Mesenchymal stem cell (in vitro differentiated cells and primary cell): ENCODE measurements around the gene MAP3K7. TPM values are rescaled to one million over a fixed set of nuclear protein-coding genes. Genes with fewer than 3 reads are reported as not detected.

Experiments used
- DNase-seq: peaks from one replicate; pipeline ENCODE4 v3.0.0-alpha.2; 2013
- H2AFZ ChIP-seq: one replicate; pipeline ENCODE4 v1.6.1; 2013; ENCODE audit warnings: low read depth, mild to moderate bottlenecking, control low read depth, inconsistent platforms, low read length, moderate library complexity
- H2AK5ac ChIP-seq: 2 replicates; pipeline ENCODE4 v1.6.1; 2013; ENCODE audit warnings: low read length, moderate library complexity, mild to moderate bottlenecking, inconsistent platforms; ENCODE audit not compliant: severe bottlenecking
- H2BK120ac ChIP-seq: one replicate; pipeline ENCODE4 v1.6.1; 2013; ENCODE audit warnings: low read depth, mild to moderate bottlenecking, inconsistent platforms, low read length, moderate library complexity
- H2BK12ac ChIP-seq, 2 experiments: one replicate each; pipeline ENCODE4 v1.6.1; 2013; ENCODE audit warnings: inconsistent platforms in 2 of 2, low read length in 2 of 2, mild to moderate bottlenecking in 2 of 2, moderate library complexity in 2 of 2, control low read depth in 1 of 2
- H2BK15ac ChIP-seq: one replicate; pipeline ENCODE4 v1.6.1; 2013; ENCODE audit warnings: mild to moderate bottlenecking, low read depth, inconsistent platforms; ENCODE audit not compliant: poor library complexity, severe bottlenecking
- H2BK5ac ChIP-seq: 2 replicates; pipeline ENCODE4 v1.6.1; 2013; ENCODE audit warnings: low read depth, mild to moderate bottlenecking, low read length, control low read depth, inconsistent platforms; ENCODE audit not compliant: poor library complexity, severe bottlenecking
- H3K14ac ChIP-seq, 2 experiments: one replicate each; pipeline ENCODE4 v1.6.1; 2013; ENCODE audit warnings: inconsistent platforms in 2 of 2, low read length in 2 of 2, control low read depth in 1 of 2, mild to moderate bottlenecking in 1 of 2, moderate library complexity in 1 of 2
- H3K18ac ChIP-seq, 2 experiments: one replicate each; pipeline ENCODE4 v1.6.1; 2013; ENCODE audit warnings: inconsistent platforms in 2 of 2, low read length in 2 of 2, control low read depth in 1 of 2, low read depth in 1 of 2, mild to moderate bottlenecking in 1 of 2
- H3K23ac ChIP-seq, 2 experiments: one replicate each; pipeline ENCODE4 v1.6.1; 2013; ENCODE audit warnings: inconsistent platforms in 2 of 2, low read length in 2 of 2, mild to moderate bottlenecking in 2 of 2, moderate library complexity in 2 of 2, control low read depth in 1 of 2
- H3K27ac ChIP-seq: 2 replicates; pipeline ENCODE4 v1.5.1; 2013; ENCODE audit warnings: mild to moderate bottlenecking, moderate library complexity, low read length, control low read depth, inconsistent platforms; ENCODE audit not compliant: poor library complexity, severe bottlenecking
- H3K27me3 ChIP-seq, 2 experiments: 2 replicates each; pipeline versions ENCODE4 v1.6.1 to v1.7.0; 2013; ENCODE audit warnings: low read length in 2 of 2, mild to moderate bottlenecking in 2 of 2, moderate library complexity in 2 of 2, control low read depth in 1 of 2, inconsistent platforms in 1 of 2; ENCODE audit not compliant: control insufficient read depth in 1 of 2, insufficient read depth in 1 of 2
- H3K36me3 ChIP-seq, 2 experiments: 2 replicates each; pipeline versions ENCODE4 v1.6.1 to v1.7.0; 2013; ENCODE audit warnings: low read length in 2 of 2, control low read depth in 1 of 2, inconsistent platforms in 1 of 2, low read depth in 1 of 2, mild to moderate bottlenecking in 1 of 2; ENCODE audit not compliant: insufficient read depth in 2 of 2, control insufficient read depth in 1 of 2
- H3K4ac ChIP-seq, 2 experiments: one replicate each; pipeline ENCODE4 v1.6.1; 2013; ENCODE audit warnings: inconsistent platforms in 2 of 2, low read length in 2 of 2, mild to moderate bottlenecking in 2 of 2, moderate library complexity in 2 of 2, control low read depth in 1 of 2, low read depth in 1 of 2
- H3K4me1 ChIP-seq: 2 replicates; pipeline ENCODE4 v1.6.1; 2013; ENCODE audit warnings: low read depth, low read length, control low read depth; ENCODE audit not compliant: control insufficient read depth, insufficient read depth
- H3K4me2 ChIP-seq: 2 replicates; pipeline ENCODE4 v1.6.1; 2013; ENCODE audit warnings: low read length, mild to moderate bottlenecking, inconsistent platforms; ENCODE audit not compliant: poor library complexity, severe bottlenecking
- H3K4me3 ChIP-seq, 2 experiments: 2 replicates each; pipeline versions ENCODE4 v1.5.1 to v1.7.0; 2013; ENCODE audit warnings: low read length in 2 of 2, mild to moderate bottlenecking in 2 of 2, control low read depth in 1 of 2, low read depth in 1 of 2; ENCODE audit not compliant: insufficient read depth in 1 of 2
- H3K79me1 ChIP-seq: replicated peaks from 2 replicates; pipeline ENCODE4 v1.6.1; 2013; ENCODE audit warnings: mild to moderate bottlenecking, control low read depth, low read length, inconsistent platforms; ENCODE audit not compliant: poor library complexity, severe bottlenecking
- H3K9ac ChIP-seq: 2 replicates; pipeline ENCODE4 v1.7.0; 2013; ENCODE audit warnings: mild to moderate bottlenecking, low read length, moderate library complexity
- H3K9me3 ChIP-seq: 2 replicates; pipeline ENCODE4 v1.7.0; 2013; ENCODE audit warnings: mild to moderate bottlenecking, low read length; ENCODE audit not compliant: control insufficient read depth
- H4K8ac ChIP-seq: one replicate; pipeline ENCODE4 v1.6.1; 2013; ENCODE audit warnings: inconsistent platforms, mild to moderate bottlenecking, low read length, moderate library complexity
- H4K91ac ChIP-seq: one replicate; pipeline ENCODE4 v1.6.1; 2013; ENCODE audit warnings: mild to moderate bottlenecking, low read length, inconsistent platforms
- WGBS: methylation state at CpG from one replicate; pipeline ENCODE4 v1.1.7; 2013; ENCODE audit warnings: mixed read lengths; 5-methylcytosine and 5-hydroxymethylcytosine counted together
- polyA plus RNA-seq, 2 experiments: library from polyadenylated mRNA; stranded (reverse); fragments of 200-250 nt; gene quantifications; one replicate each; pipeline ENCODE4 v1.2.3, GENCODE V29; 2013

Gene MAP3K7
- 24.9 TPM for polyA plus RNA-seq (2013, experiment 1 of 2)
- polyA plus RNA-seq (2013, experiment 2 of 2), result 25.5 TPM

GRCh38 chr6:90586836-90587638, at the start of gene MAP3K7:
TSS of gene MAP3K7 (minus strand) at chr6:90587072. CDS start at chr6:90586883, 189 bp downstream.
- H3K79me1 ChIP-seq, result peaks cover 3% of the 10 kb centered on the region
- peak within 1 kb of the TSS; percentile 98 for H2BK5ac ChIP-seq
- H3K4ac ChIP-seq, result peak within 1 kb of the TSS; percentile 63 to 75
- H3K14ac ChIP-seq, result no peak within 1 kb of the TSS
- H2BK120ac ChIP-seq, result peak within 1 kb of the TSS; percentile 61
- H3K4me2 ChIP-seq, result peak within 1 kb of the TSS; percentile 89
- WGBS, result 1% methylated on average over 58 of the region's 58 CpGs
- no peaks in the 10 kb centered on the region for H3K36me3 ChIP-seq
- H3K9me3 ChIP-seq, result no peaks in the 10 kb centered on the region
- peak within 1 kb of the TSS; percentile 90 to 99 for H3K4me3 ChIP-seq
- peak within 1 kb of the TSS in 1 of 2 experiments; percentile 23 for H2BK12ac ChIP-seq
- peak within 1 kb of the TSS; percentile 67 for H2BK15ac ChIP-seq
- peak within 1 kb of the TSS; percentile 87 for H2AFZ ChIP-seq
- peaks cover 1% of the 10 kb centered on the region for H3K4me1 ChIP-seq
- peak within 1 kb of the TSS; percentile 89 for H4K91ac ChIP-seq
- H2AK5ac ChIP-seq, result no peak within 1 kb of the TSS
- no peaks in the 10 kb centered on the region for H3K27me3 ChIP-seq
- peak within 1 kb of the TSS; percentile 80 for H4K8ac ChIP-seq
- peak within 1 kb of the TSS in 1 of 2 experiments; percentile 67 for H3K23ac ChIP-seq
- peak; percentile 99 for DNase-seq
- H3K18ac ChIP-seq, result peak within 1 kb of the TSS; percentile 92 to 94
- H3K27ac ChIP-seq, result peak within 1 kb of the TSS; percentile 97
- peak within 1 kb of the TSS; percentile 98 for H3K9ac ChIP-seq

DNA sequence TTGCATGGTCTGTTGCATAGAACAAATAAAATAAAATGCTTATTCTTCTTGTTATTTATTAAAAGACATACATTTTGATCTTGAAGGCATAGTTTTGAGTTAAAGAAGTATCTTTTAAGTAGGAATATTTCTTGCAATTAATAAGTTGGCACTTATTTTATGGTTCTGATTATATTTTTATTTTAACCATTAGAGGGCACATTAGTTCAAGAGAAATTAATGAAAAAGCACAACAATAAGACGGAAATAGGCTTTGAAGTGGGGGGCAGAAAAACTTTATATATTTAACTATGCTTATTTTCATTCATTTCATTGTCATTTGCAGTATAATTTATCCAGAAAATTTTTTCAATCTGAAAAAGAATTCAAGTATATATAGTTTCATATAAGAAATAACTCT, 44.2 kb upstream of the MAP3K7 start:
- Histone ChIP-seq H3K9ac (no peak overlapping the region), H2AK5ac (no peak overlapping the region), H4K91ac (no peak overlapping the region), H3K23ac (no peak overlapping the region), H3K36me3 (no peaks in the 10 kb centered on the region), H2BK5ac (no peak overlapping the region), H3K27ac (no peak overlapping the region), H3K14ac (no peak overlapping the region), H3K79me1 (no peaks in the 10 kb centered on the region), H3K4me1 (no peaks in the 10 kb centered on the region), H2AFZ (no peak overlapping the region), H3K4me3 (no peak overlapping the region), H3K4me2 (no peak overlapping the region), H2BK120ac (no peak overlapping the region), H3K27me3 (no peaks in the 10 kb centered on the region), H3K4ac (no peak overlapping the region), H3K9me3 (no peaks in the 10 kb centered on the region), H2BK15ac (no peak overlapping the region), H3K18ac (no peak overlapping the region), H2BK12ac (no peak overlapping the region), H4K8ac (no peak overlapping the region)
- DNase-seq, result no peak
- no CpG with 5 or more reads among the region's 1 CpG for WGBS

- no peak overlapping the region for H4K91ac ChIP-seq
- no peak overlapping the region for H3K18ac ChIP-seq
- H2BK5ac ChIP-seq, result no peak overlapping the region
- H3K4me3 ChIP-seq, result no peak overlapping the region
- no peak overlapping the region for H3K27ac ChIP-seq
- no peaks in the 10 kb centered on the region for H3K4me1 ChIP-seq
- 100% methylated on average over 2 of the region's 2 CpGs for WGBS
- H3K4me2 ChIP-seq, result no peak overlapping the region
- no peak overlapping the region for H2AK5ac ChIP-seq
- no peak for DNase-seq
- H3K4ac ChIP-seq, result no peak overlapping the region
- H4K8ac ChIP-seq, result no peak overlapping the region
- peaks cover 12 to 13% of the 10 kb centered on the region in 2 experiments for H3K27me3 ChIP-seq
- no peaks in the 10 kb centered on the region for H3K9me3 ChIP-seq
- H2BK120ac ChIP-seq, result no peak overlapping the region
- no peak overlapping the region for H3K9ac ChIP-seq
- H3K23ac ChIP-seq, result no peak overlapping the region
- H3K36me3 ChIP-seq, result no peaks in the 10 kb centered on the region
- H2BK15ac ChIP-seq, result no peak overlapping the region
- no peak overlapping the region for H3K14ac ChIP-seq
- H2AFZ ChIP-seq, result no peak overlapping the region
- no peaks in the 10 kb centered on the region for H3K79me1 ChIP-seq
- no peak overlapping the region for H2BK12ac ChIP-seq
Measured at GRCh38 chr6:90621581-90621980, 34.7 kb upstream of the MAP3K7 start.

DNA sequence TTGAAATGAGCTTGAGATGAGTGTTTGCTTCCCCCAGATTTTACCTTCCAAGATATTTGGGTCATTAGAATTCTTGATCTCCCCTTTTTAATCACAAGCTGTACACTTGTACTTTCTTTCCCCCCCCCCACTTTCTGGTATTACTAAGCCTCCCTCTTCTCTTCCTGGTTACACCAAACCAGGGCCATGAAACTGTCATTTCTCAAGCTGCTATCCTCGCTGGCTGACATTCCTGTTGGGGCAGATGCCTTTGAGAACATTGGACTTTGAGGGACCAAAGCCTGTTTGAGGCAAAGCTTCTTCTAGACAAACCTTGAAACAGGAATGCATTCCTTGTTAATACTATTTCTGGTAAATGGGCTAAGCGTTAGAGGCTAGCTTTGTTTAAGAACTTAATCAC, 32.3 kb upstream of the MAP3K7 start:
- H3K4me1 ChIP-seq, result no peaks in the 10 kb centered on the region
- H3K79me1 ChIP-seq, result no peaks in the 10 kb centered on the region
- H3K18ac ChIP-seq, result no peak overlapping the region
- no peak overlapping the region for H2AFZ ChIP-seq
- no peak overlapping the region for H3K4me2 ChIP-seq
- H2BK15ac ChIP-seq, result no peak overlapping the region
- H2BK12ac ChIP-seq, result no peak overlapping the region
- no peaks in the 10 kb centered on the region for H3K9me3 ChIP-seq
- no peak overlapping the region for H4K91ac ChIP-seq
- no peak overlapping the region for H3K4me3 ChIP-seq
- H2BK5ac ChIP-seq, result no peak overlapping the region
- no peak overlapping the region for H3K9ac ChIP-seq
- no peak overlapping the region for H3K27ac ChIP-seq
- no peak overlapping the region for H2AK5ac ChIP-seq
- no peak overlapping the region for H3K4ac ChIP-seq
- no peak overlapping the region for H3K14ac ChIP-seq
- 66% methylated on average over 2 of the region's 2 CpGs for WGBS
- no peaks in the 10 kb centered on the region for H3K36me3 ChIP-seq
- H4K8ac ChIP-seq, result no peak overlapping the region
- no peak overlapping the region for H3K23ac ChIP-seq
- DNase-seq, result no peak
- no peak overlapping the region for H2BK120ac ChIP-seq
- H3K27me3 ChIP-seq, result peaks cover 31 to 36% of the 10 kb centered on the region in 2 experiments
